GM12875 (cell line): ENCODE measurements around the gene CNDP1.

Experiments
- H3K4me3 ChIP-seq: one replicate; pipeline ENCODE4 v1.5.1; 2011; ENCODE audit warnings: low read depth, low read length, control low read depth
- CTCF ChIP-seq: IDR thresholded peaks from 2 replicates; pipeline ENCODE4 v1.5.1; 2011; ENCODE audit warnings: low read depth, mild to moderate bottlenecking, control low read depth, inconsistent platforms, low read length, moderate library complexity, borderline replicate concordance; ENCODE audit not compliant: insufficient read depth

Gene CNDP1, protein sequence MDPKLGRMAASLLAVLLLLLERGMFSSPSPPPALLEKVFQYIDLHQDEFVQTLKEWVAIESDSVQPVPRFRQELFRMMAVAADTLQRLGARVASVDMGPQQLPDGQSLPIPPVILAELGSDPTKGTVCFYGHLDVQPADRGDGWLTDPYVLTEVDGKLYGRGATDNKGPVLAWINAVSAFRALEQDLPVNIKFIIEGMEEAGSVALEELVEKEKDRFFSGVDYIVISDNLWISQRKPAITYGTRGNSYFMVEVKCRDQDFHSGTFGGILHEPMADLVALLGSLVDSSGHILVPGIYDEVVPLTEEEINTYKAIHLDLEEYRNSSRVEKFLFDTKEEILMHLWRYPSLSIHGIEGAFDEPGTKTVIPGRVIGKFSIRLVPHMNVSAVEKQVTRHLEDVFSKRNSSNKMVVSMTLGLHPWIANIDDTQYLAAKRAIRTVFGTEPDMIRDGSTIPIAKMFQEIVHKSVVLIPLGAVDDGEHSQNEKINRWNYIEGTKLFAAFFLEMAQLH

DNA sequence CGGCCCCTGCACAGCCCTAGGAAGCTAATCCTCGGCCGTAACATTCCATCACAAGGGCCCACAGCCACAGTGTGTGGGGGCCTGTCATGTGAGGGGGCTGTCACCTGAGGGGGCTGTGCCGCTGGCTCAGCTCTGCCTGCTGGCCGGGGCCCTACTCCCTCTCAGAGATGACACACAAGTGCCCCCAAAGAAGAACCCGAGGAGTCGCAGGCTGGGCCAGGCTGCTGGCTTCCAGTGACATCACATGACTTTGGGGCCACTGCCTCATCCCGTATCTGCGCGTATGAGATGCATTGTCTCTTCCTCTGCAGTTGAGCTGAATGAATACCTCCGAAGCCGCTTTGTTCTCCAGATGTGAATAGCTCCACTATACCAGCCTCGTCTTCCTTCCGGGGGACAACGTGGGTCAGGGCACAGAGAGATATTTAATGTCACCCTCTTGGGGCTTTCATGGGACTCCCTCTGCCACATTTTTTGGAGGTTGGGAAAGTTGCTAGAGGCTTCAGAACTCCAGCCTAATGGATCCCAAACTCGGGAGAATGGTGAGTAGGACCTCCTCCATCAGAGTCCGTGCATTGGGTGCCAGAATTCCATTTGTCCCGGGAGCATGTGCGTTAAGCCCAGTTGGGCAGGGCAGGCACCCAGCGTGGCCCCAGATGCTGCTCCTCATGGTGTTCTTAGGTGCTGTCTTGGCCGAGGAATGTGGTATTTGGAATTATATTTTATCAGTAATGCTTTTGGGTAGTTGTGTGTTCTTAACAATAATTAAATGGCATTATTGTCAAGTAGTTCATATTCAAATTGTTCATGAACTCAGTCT is at the start of gene CNDP1:
CNDP1 (plus strand) TSS at position 351 of the 820 bp plus-strand sequence; CDS start at position 519, 168 bp downstream.
- no peak for TF ChIP-seq CTCF
- H3K4me3 ChIP-seq, result no peak within 1 kb of the TSS

DNA sequence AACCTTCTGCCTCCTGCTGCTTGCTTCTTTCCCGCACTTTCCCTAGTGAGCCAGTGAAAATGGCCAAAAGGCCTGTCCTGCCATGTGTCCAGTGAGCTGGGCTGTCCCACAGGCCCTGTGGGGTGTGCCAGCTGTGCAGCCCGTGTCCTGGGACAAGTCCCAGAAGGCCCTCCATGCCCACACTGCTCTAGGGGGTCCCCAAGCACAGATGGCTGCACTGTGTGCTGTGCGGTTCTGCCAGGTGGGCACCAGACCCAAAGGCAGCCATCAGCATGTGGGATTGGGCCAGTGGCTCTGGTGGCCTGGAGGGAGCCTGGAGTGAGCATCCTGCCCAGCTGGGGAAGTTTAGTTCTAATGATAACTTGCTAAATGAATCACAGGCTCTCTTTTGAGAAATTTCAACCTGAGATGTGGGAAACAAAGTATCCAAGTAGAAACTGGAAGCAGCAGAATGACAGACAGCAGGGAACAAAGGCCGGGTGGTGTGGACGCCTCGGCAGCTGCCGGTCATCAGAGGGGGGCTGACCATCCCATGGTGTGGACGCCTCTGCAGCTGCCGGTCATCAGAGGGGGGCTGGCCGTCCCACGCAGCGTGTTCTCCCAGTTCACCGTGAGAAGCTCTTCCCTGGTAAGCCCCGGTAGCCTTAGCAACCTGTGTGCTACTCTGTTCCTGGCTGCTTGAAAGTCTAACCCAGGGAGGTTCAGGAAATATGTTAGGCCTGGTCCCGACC is 48.0 kb upstream of the CNDP1 start:
- no peak overlapping the region for H3K4me3 ChIP-seq
- no peak for TF ChIP-seq CTCF

DNA sequence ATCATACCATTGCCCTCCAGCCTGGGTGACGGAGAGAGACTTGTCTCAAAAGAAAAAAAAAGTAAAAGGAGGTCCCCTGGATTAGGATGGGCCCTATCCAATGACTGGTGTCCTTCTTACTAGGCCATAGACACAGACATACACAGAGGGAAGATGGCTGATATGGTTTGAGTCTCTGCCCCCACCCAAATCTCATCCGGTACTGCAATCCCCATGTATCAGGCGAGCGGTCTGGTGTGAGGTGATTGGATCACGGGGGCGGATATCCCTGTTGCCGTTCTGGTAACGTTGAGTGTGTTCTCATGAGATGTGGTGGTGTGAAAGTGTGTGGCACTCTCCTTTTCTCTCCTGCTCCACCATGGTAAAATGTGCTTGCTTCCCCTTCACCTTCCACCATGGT is 45.9 kb upstream of the CNDP1 start:
- no peak overlapping the region for H3K4me3 ChIP-seq
- TF ChIP-seq CTCF, result no peak

GRCh38 chr18:74488864-74489263 is 45.4 kb upstream of the CNDP1 start:
- no peak for TF ChIP-seq CTCF
- no peak overlapping the region for H3K4me3 ChIP-seq

GRCh38 chr18:74489676-74490075 is 44.6 kb upstream of the CNDP1 start:
- TF ChIP-seq CTCF, result no peak
- H3K4me3 ChIP-seq, result no peak overlapping the region

GRCh38 chr18:74492259-74492658 is 42.0 kb upstream of the CNDP1 start:
- no peak for TF ChIP-seq CTCF
- no peak overlapping the region for H3K4me3 ChIP-seq
